WTC11 (cell line): Measurements from ENCODE around the gene NAA60. TPM values are rescaled to one million over a fixed set of nuclear protein-coding genes. Genes with fewer than 3 reads are reported as not detected.

Source experiments
- ATAC-seq: fragments of 200-7000 bp; cut with Tn5 transposase; 2 replicates; pipeline ENCODE4 v1.10.0; 2021; ENCODE audit warnings: mild to moderate bottlenecking, moderate library complexity
- CTCF ChIA-PET: fragments of 300-600 bp; sonication (Branson Sonifier 250); formaldehyde crosslinking; loops from one replicate; lab custom pipeline; 2021; ENCODE audit warnings: antibody characterized with exemption; lab: Charles Lee
- POLR2A ChIA-PET: fragments of 350-600 bp; sonication (Branson Sonifier 250); formaldehyde crosslinking; loops from one replicate; lab custom pipeline; 2021; ENCODE audit warnings: antibody characterized with exemption; lab: Charles Lee
- DNase-seq: peaks from one replicate; pipeline ENCODE4 v3.0.0; 2021; ENCODE audit warnings: low spot score
- H3K27ac Mint-ChIP-seq: 2 replicates; pipeline ENCODE4 v1.8.0; 2021; ENCODE audit warnings: mixed read lengths
- H3K27me3 Mint-ChIP-seq: 2 replicates; pipeline ENCODE4 v1.8.0; 2021; ENCODE audit warnings: low read depth, mild to moderate bottlenecking, moderate library complexity, mixed read lengths
- H3K36me3 Mint-ChIP-seq: 2 replicates; pipeline ENCODE4 v1.8.0; 2021; ENCODE audit warnings: mixed read lengths
- H3K4me1 Mint-ChIP-seq: 2 replicates; pipeline ENCODE4 v1.8.0; 2022; ENCODE audit warnings: mixed read lengths
- H3K4me3 Mint-ChIP-seq: 2 replicates; pipeline ENCODE4 v1.8.0; 2021; ENCODE audit warnings: mild to moderate bottlenecking, moderate library complexity, mixed read lengths
- H3K9me3 Mint-ChIP-seq: 2 replicates; pipeline ENCODE4 v1.8.0; 2021; ENCODE audit warnings: mixed read lengths
- ELF4 ChIP-seq: sonication (generic); formaldehyde crosslinking; IDR thresholded peaks from 2 replicates; pipeline ENCODE4 v1.8.1; 2022; ENCODE audit warnings: low read depth, mild to moderate bottlenecking, moderate library complexity, missing genetic modification reagents
- KAT7 ChIP-seq: sonication (generic); formaldehyde crosslinking; IDR thresholded peaks from 2 replicates; pipeline ENCODE4 v1.8.1; 2023; ENCODE audit warnings: missing genetic modification reagents, mild to moderate bottlenecking, borderline replicate concordance
- MXD4 ChIP-seq: fragments of 250-450 bp; sonication (Bioruptor Pico); IDR thresholded peaks from 2 replicates; pipeline ENCODE4 v1.8.0; 2021; ENCODE audit warnings: mild to moderate bottlenecking, moderate library complexity, borderline replicate concordance
- NFATC4 ChIP-seq: fragments of 250-450 bp; sonication (Bioruptor Pico); IDR thresholded peaks from 2 replicates; pipeline ENCODE4 v1.9.0; 2021; ENCODE audit warnings: mild to moderate bottlenecking
- NR3C1 ChIP-seq: sonication (generic); formaldehyde crosslinking; conservative IDR thresholded peaks from 2 replicates; pipeline ENCODE4 v1.8.1; 2023; ENCODE audit warnings: low read depth, mild to moderate bottlenecking, missing genetic modification reagents
- PRRX2 ChIP-seq: fragments of 250-450 bp; sonication (Bioruptor Pico); IDR thresholded peaks from 2 replicates; pipeline ENCODE4 v1.8.0; 2021; ENCODE audit warnings: mild to moderate bottlenecking
- SOX15 ChIP-seq: fragments of 250-450 bp; sonication (Bioruptor Pico); IDR thresholded peaks from 2 replicates; pipeline ENCODE4 v1.9.0; 2021; ENCODE audit warnings: mild to moderate bottlenecking
- TEAD1 ChIP-seq: sonication (generic); formaldehyde crosslinking; IDR thresholded peaks from 2 replicates; pipeline ENCODE4 v1.8.0; 2022; ENCODE audit warnings: mild to moderate bottlenecking, missing genetic modification reagents
- TP53 ChIP-seq: sonication (generic); formaldehyde crosslinking; IDR thresholded peaks from 2 replicates; pipeline ENCODE4 v1.8.1; 2023; ENCODE audit warnings: mild to moderate bottlenecking, missing genetic modification reagents
- ZNF121 ChIP-seq: sonication (generic); formaldehyde crosslinking; IDR thresholded peaks from 2 replicates; pipeline ENCODE4 v1.8.0; 2023; ENCODE audit warnings: missing genetic modification reagents
- total RNA-seq: library from RNA; stranded (reverse); gene quantifications from 3 replicates; pipeline ENCODE4 v1.2.3, GENCODE V29; 2021
- TF ChIP-seq, protein P1 (sequence below): sonication (generic); formaldehyde crosslinking; IDR thresholded peaks from 2 replicates; pipeline ENCODE4 v1.8.1; 2023; ENCODE audit warnings: mild to moderate bottlenecking, missing genetic modification reagents
- TF ChIP-seq, protein P2 (sequence below): fragments of 250-450 bp; sonication (Bioruptor Pico); IDR thresholded peaks from 2 replicates; pipeline ENCODE4 v1.9.0; 2021; ENCODE audit warnings: mild to moderate bottlenecking, borderline replicate concordance
- TF ChIP-seq, protein P3 (sequence below): sonication (generic); formaldehyde crosslinking; IDR thresholded peaks from 2 replicates; pipeline ENCODE4 v1.8.0; 2022; ENCODE audit warnings: mild to moderate bottlenecking, missing genetic modification reagents
- TF ChIP-seq, protein P4 (sequence below): sonication (generic); formaldehyde crosslinking; IDR thresholded peaks from 2 replicates; pipeline ENCODE4 v1.8.0; 2022; ENCODE audit warnings: mild to moderate bottlenecking, missing genetic modification reagents

The NAA60 gene
- total RNA-seq, 1 experiment from 2014 or later = 50.3 TPM

DNA sequence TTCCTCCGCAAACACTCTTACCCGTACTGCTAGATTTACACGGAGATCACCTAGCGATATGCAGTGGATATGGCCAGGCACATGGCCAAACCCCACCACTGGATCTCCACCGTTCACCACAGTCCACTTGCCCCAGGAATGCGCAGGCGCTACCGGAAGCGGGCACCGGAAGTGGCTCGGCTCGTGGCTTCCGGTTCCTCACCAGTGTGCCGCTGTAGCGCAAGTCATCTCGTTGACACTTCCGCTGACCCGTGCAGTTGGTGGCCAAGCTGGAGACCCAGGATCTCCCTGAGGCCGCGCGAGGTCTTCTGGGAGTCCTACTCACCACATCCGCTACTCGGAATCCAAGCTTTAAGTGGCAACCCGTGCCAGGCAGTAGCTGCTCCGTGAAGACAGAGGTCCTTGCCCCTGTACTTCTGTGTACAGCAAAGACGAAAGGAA, 11.7 kb upstream of the NAA60 start:
- ChIA-PET POLR2A (no interaction called here), CTCF (no interaction called here)
- no peaks in the 10 kb centered on the region for H3K36me3 Mint-ChIP-seq
- ATAC-seq = no peak
- H3K27me3 Mint-ChIP-seq = no peaks in the 10 kb centered on the region
- no peak for DNase-seq
- no peak overlapping the region for H3K4me3 Mint-ChIP-seq
- TF ChIP-seq, protein P1, sequence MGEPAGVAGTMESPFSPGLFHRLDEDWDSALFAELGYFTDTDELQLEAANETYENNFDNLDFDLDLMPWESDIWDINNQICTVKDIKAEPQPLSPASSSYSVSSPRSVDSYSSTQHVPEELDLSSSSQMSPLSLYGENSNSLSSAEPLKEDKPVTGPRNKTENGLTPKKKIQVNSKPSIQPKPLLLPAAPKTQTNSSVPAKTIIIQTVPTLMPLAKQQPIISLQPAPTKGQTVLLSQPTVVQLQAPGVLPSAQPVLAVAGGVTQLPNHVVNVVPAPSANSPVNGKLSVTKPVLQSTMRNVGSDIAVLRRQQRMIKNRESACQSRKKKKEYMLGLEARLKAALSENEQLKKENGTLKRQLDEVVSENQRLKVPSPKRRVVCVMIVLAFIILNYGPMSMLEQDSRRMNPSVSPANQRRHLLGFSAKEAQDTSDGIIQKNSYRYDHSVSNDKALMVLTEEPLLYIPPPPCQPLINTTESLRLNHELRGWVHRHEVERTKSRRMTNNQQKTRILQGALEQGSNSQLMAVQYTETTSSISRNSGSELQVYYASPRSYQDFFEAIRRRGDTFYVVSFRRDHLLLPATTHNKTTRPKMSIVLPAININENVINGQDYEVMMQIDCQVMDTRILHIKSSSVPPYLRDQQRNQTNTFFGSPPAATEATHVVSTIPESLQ = no peak
- TF ChIP-seq, protein P2, sequence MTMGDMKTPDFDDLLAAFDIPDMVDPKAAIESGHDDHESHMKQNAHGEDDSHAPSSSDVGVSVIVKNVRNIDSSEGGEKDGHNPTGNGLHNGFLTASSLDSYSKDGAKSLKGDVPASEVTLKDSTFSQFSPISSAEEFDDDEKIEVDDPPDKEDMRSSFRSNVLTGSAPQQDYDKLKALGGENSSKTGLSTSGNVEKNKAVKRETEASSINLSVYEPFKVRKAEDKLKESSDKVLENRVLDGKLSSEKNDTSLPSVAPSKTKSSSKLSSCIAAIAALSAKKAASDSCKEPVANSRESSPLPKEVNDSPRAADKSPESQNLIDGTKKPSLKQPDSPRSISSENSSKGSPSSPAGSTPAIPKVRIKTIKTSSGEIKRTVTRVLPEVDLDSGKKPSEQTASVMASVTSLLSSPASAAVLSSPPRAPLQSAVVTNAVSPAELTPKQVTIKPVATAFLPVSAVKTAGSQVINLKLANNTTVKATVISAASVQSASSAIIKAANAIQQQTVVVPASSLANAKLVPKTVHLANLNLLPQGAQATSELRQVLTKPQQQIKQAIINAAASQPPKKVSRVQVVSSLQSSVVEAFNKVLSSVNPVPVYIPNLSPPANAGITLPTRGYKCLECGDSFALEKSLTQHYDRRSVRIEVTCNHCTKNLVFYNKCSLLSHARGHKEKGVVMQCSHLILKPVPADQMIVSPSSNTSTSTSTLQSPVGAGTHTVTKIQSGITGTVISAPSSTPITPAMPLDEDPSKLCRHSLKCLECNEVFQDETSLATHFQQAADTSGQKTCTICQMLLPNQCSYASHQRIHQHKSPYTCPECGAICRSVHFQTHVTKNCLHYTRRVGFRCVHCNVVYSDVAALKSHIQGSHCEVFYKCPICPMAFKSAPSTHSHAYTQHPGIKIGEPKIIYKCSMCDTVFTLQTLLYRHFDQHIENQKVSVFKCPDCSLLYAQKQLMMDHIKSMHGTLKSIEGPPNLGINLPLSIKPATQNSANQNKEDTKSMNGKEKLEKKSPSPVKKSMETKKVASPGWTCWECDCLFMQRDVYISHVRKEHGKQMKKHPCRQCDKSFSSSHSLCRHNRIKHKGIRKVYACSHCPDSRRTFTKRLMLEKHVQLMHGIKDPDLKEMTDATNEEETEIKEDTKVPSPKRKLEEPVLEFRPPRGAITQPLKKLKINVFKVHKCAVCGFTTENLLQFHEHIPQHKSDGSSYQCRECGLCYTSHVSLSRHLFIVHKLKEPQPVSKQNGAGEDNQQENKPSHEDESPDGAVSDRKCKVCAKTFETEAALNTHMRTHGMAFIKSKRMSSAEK = no peak
- TF ChIP-seq TEAD1 (CRISPR knock-in tag) = no peak
- TF ChIP-seq, all 79 proteins: peak for 0
- Mint-ChIP-seq H3K9me3 (no peaks in the 10 kb centered on the region), H3K4me1 (no peaks in the 10 kb centered on the region), H3K27ac (no peak overlapping the region)

DNA sequence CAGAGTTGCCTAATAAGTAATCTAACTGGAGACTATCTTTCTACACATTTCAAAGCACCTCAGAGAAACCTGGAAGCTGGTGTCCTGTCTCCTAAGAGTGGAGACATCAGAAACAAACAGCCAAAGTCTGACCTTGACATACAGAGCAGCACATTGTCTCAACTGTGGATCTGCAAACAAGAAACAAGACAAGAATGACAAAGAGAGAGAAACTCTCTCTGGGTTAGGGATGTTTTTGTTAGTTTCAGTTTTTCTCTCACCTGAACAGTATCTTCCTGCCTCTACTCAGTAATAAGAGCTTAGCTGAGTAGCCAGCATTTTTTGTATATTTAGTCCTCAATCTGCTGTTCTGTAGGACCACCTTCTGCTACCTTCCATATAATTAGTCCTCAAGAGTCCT, 9.1 kb upstream of the NAA60 start:
- Mint-ChIP-seq H3K9me3 (peaks cover 2% of the 10 kb centered on the region; the same call in 1 of the 2 replicates), H3K27me3 (no peaks in the 10 kb centered on the region; the same call in 1 of the 2 replicates), H3K4me1 (no peaks in the 10 kb centered on the region), H3K36me3 (peaks cover 5% of the 10 kb centered on the region), H3K4me3 (no peak overlapping the region), H3K27ac (no peak overlapping the region)
- POLR2A ChIA-PET = no interaction called here
- ATAC-seq = no peak
- CTCF ChIA-PET = no interaction called here
- TF ChIP-seq MXD4 (CRISPR knock-in tag) = no peak
- no peak for TF ChIP-seq NFATC4 (CRISPR knock-in tag)
- TF ChIP-seq TP53 = no peak
- TF ChIP-seq, all 79 proteins: peak for 0
- no peak for DNase-seq

DNA sequence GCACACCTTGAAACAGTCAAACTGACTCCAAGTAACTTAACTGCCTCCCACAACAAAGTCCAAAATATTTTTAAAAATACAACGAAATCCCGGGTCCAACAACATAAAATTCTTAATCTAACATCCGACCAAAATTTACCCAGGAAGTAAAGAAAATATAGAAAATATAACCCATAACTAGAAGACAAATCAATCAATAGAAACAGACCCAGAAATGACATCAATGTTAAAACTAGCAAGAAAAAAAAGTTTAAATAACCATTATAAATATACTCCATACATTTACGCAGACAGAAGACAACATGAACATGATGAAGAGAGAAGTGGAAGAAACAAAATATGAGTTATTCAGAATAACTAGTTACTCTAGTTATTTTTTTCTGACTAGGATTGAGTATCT, 3.8 kb upstream of the NAA60 start:
- Mint-ChIP-seq H3K4me1 (0 out of 2 replicates have a peak, but pooled peaks cover 6% of the 10 kb centered on the region), H3K36me3 (peaks cover 24% of the 10 kb centered on the region), H3K27me3 (no peaks in the 10 kb centered on the region; the same call in 1 of the 2 replicates), H3K4me3 (no peak overlapping the region), H3K9me3 (peaks cover 20% of the 10 kb centered on the region), H3K27ac (no peak overlapping the region)
- TF ChIP-seq KAT7 (no peak), SOX15 (CRISPR knock-in tag) (no peak)
- POLR2A ChIA-PET = no interaction called here
- no peak for DNase-seq
- no peak for ATAC-seq
- CTCF ChIA-PET = no interaction called here

DNA sequence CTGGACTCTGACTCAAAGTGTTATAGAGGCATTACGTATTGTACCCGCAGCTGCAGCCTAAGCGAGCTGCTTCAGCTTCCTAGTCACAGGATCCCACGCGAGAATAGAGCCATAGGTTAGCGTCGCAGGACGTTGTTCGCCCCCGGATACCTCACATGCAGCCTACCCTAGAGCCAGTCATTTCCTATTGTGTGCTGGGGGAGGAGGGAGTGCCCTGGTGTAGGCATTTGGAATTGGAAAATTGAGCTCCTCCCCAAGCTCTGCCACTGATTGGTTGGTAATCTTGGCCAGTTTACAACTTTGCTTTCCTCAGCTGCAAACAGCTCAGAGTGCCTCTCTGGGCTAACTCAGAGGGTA, 530 bp downstream of the NAA60 start:
- H3K4me1 Mint-ChIP-seq = 0 out of 2 replicates have a peak, but pooled peaks cover 6% of the 10 kb centered on the region
- CTCF ChIA-PET = interaction anchor here (1.0 to 1.8 kb wide), 6 partner anchors 11 to 292 kb away, joined by 3 to 13 read pairs (median 4); partner anchors contain the start of genes ZNF174 and ZSCAN32
- POLR2A ChIA-PET = interaction anchor here (1.1 to 1.6 kb wide), 3 partner anchors 15 to 109 kb away, joined by 3 to 10 read pairs (median 4); partner anchors contain the start of genes ZNF174 and ZSCAN32
- H3K9me3 Mint-ChIP-seq = peaks cover 20% of the 10 kb centered on the region
- H3K4me3 Mint-ChIP-seq = peak overlapping the region; percentile 97
- no peaks in the 10 kb centered on the region; the same call in 1 of the 2 replicates for H3K27me3 Mint-ChIP-seq
- no peak for DNase-seq
- TF ChIP-seq, protein P3, sequence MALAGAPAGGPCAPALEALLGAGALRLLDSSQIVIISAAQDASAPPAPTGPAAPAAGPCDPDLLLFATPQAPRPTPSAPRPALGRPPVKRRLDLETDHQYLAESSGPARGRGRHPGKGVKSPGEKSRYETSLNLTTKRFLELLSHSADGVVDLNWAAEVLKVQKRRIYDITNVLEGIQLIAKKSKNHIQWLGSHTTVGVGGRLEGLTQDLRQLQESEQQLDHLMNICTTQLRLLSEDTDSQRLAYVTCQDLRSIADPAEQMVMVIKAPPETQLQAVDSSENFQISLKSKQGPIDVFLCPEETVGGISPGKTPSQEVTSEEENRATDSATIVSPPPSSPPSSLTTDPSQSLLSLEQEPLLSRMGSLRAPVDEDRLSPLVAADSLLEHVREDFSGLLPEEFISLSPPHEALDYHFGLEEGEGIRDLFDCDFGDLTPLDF (CRISPR knock-in tag) = no peak
- no peak for TF ChIP-seq PRRX2
- TF ChIP-seq ELF4 (CRISPR knock-in tag) = no peak
- TF ChIP-seq ZNF121 (CRISPR knock-in tag) = no peak
- no peak for TF ChIP-seq NR3C1
- TF ChIP-seq, protein P4, sequence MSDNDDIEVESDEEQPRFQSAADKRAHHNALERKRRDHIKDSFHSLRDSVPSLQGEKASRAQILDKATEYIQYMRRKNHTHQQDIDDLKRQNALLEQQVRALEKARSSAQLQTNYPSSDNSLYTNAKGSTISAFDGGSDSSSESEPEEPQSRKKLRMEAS = no peak
- ATAC-seq = peak; percentile 77
- peaks cover 33% of the 10 kb centered on the region for H3K36me3 Mint-ChIP-seq
- H3K27ac Mint-ChIP-seq = peak overlapping the region; percentile 89
